GM19023 (cell line): Measurements from ENCODE around the gene EXOC3L2.

Experiments
- ATAC-seq: cut with Tn5 transposase; IDR thresholded peaks from one replicate; pipeline ENCODE4 v1.9.1; 2021; ENCODE audit warnings: mild to moderate bottlenecking, moderate library complexity; ENCODE audit not compliant: unreplicated experiment

Gene EXOC3L2

DNA sequence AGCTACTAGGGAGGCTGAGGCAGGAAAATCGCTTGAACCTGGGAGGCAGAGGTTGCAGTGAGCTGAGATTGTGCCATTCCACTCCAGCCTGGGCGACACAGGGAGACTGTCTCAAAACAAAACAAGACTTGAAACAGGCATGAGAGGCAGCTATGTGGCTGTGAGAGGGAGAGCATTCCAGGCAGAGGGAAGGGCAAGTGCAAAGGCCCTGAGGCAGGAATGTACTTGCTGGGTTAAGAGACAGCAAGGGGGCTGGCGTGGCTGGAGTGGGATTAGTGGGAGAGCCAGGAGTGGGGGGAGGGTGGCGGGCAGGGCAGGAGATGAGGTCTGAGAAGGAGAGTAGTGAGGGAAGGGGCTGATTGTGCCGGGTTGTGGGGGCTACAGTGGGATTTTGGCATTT is 21.3 kb downstream of the EXOC3L2 start:
- no peak for ATAC-seq

DNA sequence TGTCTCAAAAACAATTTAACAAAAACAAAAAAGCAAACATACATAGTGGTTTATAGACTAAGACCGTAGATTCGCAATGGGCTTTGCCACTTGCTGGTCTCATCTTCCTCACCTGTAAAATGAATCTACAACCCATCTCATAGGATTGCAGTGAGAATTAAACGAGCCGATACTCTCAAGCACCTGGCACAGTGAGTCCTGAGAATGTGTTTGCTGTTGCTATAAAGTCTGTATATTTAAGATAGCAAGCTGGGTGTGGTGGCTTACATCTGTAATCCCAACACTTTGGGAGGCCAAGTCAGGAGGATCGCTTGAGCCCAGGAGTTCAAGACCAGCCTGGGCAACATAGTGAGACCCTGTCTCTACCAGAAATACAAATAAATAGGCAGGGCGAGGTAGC is 22.5 kb downstream of the EXOC3L2 start:
- ATAC-seq: no peak

DNA sequence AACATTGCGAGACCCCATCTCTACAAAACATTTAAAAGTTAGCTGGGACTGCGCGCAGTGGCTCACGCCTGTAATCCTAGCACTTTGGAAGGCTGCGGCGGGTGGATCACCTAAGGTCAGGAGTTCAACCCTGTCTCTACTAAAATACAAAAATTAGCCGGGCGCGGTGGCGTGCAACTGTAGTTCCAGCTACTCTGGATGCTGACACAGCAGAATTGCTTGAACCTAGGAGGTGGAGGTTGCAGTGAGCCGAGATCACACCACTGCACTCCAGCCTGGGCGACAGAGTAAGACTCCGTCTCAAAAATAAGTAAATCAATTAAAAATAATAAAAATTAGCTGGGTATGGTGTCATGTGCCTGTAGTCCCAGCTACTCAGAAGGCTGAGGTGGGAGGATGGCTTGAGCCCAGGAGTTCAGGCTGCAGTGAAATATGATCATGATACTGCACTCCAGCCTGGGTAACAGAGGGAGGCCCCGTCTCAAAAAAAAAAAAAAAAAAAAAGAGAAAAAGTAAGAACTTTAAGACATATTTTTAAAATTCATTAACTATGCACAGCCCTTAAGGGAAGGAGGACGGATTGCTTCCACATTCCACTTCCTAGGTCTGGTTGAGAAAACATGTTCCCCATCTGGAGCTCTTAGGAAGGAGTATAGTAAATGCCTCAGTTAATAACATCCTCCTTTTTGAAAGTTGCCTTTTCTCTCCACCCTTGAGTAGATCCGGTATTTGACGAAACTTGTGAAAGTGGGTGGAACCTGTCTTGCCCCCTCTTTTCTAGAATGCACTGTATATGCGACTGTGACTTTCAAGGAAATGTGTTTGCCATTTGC is 26.1 kb downstream of the EXOC3L2 start:
- no peak for ATAC-seq

GRCh38 chr19:45218426-45218825 is 26.8 kb downstream of the EXOC3L2 start:
- no peak for ATAC-seq

DNA sequence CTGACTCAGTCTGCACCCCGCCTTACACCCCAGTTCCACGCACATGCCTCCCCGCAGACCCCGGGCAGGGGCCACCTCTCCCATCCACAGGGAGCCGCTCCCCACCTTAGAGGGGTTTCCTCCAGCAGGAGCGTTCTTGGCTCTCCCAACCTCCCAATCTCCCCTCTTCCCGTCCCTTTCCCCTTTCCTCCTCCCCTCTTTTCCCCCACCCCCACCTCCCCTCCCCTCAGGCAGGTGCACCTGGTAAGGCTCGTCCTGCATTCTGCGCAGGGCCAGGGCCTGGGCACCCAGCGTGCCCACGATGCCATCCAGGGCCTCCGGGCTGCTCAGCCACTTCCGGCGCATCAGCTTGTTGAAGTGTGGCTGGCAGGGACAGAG is 27.3 kb downstream of the EXOC3L2 start:
- no peak for ATAC-seq

DNA sequence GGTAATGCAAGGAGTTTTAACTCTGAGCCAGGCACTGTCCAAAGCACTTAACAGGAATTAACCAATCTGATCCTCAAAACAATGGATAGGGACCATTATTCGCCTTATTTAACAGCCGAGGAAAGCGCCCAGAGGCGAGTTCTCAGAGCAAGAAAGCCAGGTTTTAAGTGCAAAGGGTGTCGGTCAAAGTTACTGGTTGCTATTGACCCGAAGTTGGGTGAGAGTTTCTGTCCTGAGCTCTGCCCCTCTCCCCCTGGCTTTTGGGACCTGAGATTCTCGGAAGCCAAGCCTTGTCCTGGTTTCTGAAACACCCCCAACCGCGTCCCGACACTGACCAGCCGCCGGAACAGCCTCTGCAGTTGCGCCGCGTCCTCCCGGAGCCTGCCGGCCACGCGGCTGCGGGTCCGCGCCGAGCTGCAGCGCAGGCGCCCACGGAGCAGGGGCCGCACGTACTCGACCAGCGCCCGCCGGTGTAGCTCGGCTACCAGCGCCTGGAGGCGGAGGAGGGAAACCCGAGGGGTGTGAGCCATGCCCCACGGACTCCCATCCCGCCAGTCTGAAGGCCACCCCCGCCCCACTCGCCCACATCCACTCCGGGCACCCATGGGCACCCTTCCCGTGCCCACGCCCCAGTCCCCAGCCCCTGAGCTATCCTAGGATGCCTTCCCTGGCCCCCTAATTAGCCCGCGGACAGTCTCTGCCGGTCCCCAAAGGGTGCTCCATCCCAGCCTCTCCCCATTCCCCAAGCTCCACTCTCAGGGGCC is 27.8 kb downstream of the EXOC3L2 start:
- ATAC-seq: no peak

DNA sequence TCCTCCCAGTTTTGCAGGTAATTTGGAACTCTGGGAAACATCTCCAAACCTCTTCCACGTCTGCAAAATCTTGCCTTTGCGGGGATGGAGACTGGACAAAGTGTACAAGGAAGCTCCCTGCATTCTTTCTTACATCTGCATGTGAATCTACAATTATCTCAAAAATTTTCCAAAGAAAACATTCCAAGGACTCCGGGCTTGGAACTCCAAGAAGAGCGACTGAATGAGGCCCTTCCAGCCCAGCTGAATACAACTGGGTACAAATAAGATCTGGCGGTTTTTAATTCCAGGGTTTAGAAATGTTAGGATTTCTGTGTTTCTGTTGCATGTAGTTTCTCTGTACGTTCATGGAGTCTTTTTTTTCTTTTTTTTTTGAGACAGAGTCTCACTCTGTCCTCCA is 28.5 kb downstream of the EXOC3L2 start:
- no peak for ATAC-seq

- ATAC-seq: no peak
Measured at GRCh38 chr19:45215391-45216191, 29.6 kb downstream of the EXOC3L2 start.

- no peak for ATAC-seq
Measured at GRCh38 chr19:45213031-45213430, 32.2 kb downstream of the EXOC3L2 start.

GRCh38 chr19:45211751-45212381 is 33.3 kb downstream of the EXOC3L2 start:
- ATAC-seq: no peak

- no peak for ATAC-seq
Measured at GRCh38 chr19:45206328-45206727, 38.9 kb downstream of the EXOC3L2 start.

DNA sequence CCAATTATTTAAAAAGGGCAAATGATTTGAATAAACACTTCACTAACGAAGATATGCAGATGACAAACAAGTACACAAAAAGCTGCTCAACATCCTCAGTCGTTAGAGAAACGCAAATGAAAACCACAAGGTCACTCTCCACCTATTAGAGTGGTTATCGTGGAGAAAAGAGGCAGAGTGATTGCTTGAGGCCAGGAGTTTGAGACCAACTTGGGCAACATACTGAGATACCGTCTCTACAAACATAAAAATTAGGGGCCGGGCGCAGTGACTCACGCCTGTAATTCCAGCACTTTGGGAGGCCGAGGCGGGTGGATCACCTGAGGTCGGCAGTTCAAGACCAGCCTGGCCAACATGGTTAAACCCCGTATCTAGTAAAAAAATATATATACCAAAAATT is 39.4 kb downstream of the EXOC3L2 start:
- no peak for ATAC-seq

DNA sequence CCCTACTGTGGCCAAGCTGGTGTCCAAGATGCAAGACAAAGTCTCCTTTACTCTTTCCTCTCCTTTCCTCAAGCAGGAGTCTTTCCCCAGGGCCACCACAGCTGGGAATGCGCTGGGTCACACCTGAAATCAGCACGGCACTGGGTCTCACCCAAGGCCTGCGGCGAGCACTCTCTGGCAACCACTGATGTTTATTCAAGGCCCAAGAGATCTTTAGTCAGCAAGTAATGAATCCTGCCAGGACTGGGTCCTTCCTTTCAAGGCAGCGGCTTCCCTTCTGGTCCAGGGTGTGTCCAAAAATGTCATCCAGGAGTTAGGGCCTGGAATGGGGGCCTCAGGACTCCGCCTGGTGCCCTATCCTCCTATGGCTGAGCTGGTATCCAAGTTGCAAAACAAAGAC is 42.6 kb downstream of the EXOC3L2 start:
- no peak for ATAC-seq

DNA sequence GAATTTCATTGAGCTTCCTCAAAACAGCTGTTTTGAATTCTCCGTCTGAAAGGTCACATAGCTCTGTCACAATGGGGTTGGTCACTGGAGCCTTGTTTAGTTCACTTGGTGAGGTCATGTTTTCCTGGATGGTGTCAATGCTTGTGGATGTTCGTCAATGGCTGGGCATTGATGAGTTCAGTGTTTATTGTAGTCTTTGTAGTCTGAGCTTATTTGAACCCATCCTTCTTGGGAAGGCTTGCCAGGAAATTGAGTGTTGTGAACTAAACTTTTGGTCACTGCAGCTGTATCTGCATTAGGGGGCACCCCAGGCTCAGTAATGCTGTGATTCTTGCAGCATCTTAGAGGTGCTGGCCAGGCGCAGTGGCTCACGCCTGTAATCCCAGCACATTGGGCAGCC is 44.6 kb downstream of the EXOC3L2 start:
- ATAC-seq: no peak

- no peak for ATAC-seq
Measured at GRCh38 chr19:45195764-45196163, 49.4 kb downstream of the EXOC3L2 start.

- no peak for ATAC-seq
Measured at GRCh38 chr19:45191375-45191774, 53.8 kb downstream of the EXOC3L2 start.

- no peak for ATAC-seq
Measured at GRCh38 chr19:45189971-45190370, 55.2 kb downstream of the EXOC3L2 start.

- no peak for ATAC-seq
Measured at GRCh38 chr19:45187421-45188100, 57.6 kb downstream of the EXOC3L2 start.

DNA sequence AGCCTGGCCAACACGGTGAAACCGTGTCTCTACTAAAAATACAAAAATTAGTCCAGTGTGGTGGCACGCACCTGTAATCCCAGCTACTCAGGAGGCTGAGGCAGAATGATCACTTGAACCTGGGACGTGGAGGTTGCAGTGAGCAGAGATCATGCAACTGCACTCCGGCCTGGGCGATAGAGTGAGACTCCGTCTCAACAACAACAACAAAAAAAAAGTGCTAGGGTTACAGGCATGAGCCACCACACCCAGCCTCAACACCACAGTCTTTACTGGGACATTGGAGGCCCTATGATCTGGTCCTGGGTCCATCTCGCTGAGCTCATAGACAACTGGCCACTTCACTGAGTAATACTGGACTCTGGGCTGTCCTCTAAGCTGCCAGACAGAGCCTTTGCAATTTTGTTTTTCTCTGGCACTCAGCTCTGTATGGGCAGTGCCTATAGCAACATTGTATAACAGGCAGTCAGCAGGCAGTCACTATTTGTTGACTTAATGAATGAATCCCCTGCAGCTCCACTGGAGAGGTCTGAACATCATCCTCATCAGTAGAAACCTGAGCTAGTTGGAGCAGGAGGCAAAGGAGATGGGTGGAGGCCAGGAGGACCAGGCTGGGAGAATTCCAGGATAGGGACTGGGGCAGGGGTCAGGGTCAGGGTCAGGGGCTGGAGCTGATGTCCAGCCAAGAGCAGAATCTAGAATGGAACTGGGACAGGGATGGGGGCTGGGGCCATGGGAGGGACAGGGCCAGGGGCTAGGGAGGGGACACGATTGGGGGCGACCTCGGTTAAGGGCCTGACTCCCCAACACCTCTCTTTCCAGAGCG is 58.5 kb downstream of the EXOC3L2 start:
- ATAC-seq: no peak

- ATAC-seq: no peak
Measured at GRCh38 chr19:45184115-45184514, 61.1 kb downstream of the EXOC3L2 start.
